ENCODE results near the gene INO80D.

DNA sequence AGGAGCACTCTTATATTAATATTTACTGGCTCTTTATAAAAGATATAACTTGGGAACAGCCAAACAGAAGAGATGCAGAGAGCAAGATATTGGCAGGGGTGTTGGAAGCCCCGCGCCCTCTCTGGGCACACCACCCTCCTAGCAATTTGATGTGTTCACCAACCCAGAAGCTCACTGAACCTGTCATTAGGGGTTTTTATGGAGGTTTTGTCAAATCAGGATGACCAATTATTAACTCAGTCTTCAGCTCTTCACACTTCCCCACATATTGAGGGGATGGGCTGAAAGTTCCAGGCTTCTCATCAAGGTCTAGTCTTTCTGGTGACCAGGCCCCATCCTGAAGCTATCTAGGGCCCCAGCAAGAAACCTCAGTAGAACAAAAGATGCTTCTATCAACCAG, 10.9 kb upstream of the INO80D start:
- no peak for TF ChIP-seq CTCF (IDR thresholded peaks at IDR 0.05)
- no peak for TF ChIP-seq POLR2AphosphoS5 (IDR thresholded peaks at IDR 0.05)
- TF ChIP-seq POLR2A (IDR thresholded peaks at IDR 0.05): no peak
- TF ChIP-seq EP300 (IDR thresholded peaks at IDR 0.05): no peak
